GM20431 (cell line): ENCODE data around the gene RAPGEF4.
"Not testable (repeated sequence)": the region's sequence is repeated elsewhere in the genome, so short reads cannot be mapped to it uniquely, and the experiment has no call there.

Experiments
- in situ Hi-C: fragments of 300-500 bp; cut with MseI, MboI; formaldehyde crosslinking; loops from one replicate; pipeline ENCODE4 v1.15.0; 2020; ENCODE audit warnings: low sequenced_read_pairs; ENCODE audit not compliant: unreplicated experiment

The RAPGEF4 gene

GRCh38 chr2:173008786-173009185, 273.1 kb downstream of the RAPGEF4 start:
- in situ Hi-C loops = no loop called here

GRCh38 chr2:173010233-173010632, 274.6 kb downstream of the RAPGEF4 start:
- in situ Hi-C loops = no loop called here

GRCh38 chr2:173016451-173016850, 280.8 kb downstream of the RAPGEF4 start:
- in situ Hi-C loops = no loop called here

GRCh38 chr2:173017646-173018420, 282.2 kb downstream of the RAPGEF4 start:
- in situ Hi-C loops = no loop called here

GRCh38 chr2:173019755-173020154, 284.1 kb downstream of the RAPGEF4 start:
- in situ Hi-C loops = loop anchor here (10.0 kb wide), 1 partner anchor 185 kb away; no protein-coding TSS in a partner anchor

GRCh38 chr2:173021939-173022371, 286.3 kb downstream of the RAPGEF4 start:
- in situ Hi-C loops = loop anchor here (10.0 kb wide), 1 partner anchor 183 kb away; no protein-coding TSS in a partner anchor

GRCh38 chr2:173023718-173024117, 288.1 kb downstream of the RAPGEF4 start:
- in situ Hi-C loops = loop anchor here (10.0 kb wide), 1 partner anchor 181 kb away; no protein-coding TSS in a partner anchor

- in situ Hi-C loops = loop anchor here (10.0 kb wide), 1 partner anchor 178 kb away; no protein-coding TSS in a partner anchor
Measured at GRCh38 chr2:173026479-173026878, 290.8 kb downstream of the RAPGEF4 start.

GRCh38 chr2:173027181-173028128, 291.8 kb downstream of the RAPGEF4 start:
- in situ Hi-C loops = loop anchor here (10.0 kb wide), 1 partner anchor 177 kb away; no protein-coding TSS in a partner anchor

GRCh38 chr2:173028141-173028540, 292.5 kb downstream of the RAPGEF4 start:
- in situ Hi-C loops = loop anchor here (10.0 kb wide), 1 partner anchor 177 kb away; no protein-coding TSS in a partner anchor

GRCh38 chr2:173028671-173029070, 293.0 kb downstream of the RAPGEF4 start:
- in situ Hi-C loops = loop anchor here (10.0 kb wide), 1 partner anchor 176 kb away; no protein-coding TSS in a partner anchor

GRCh38 chr2:173030561-173031490, 295.2 kb downstream of the RAPGEF4 start:
- in situ Hi-C loops = no loop called here

GRCh38 chr2:173032032-173032431, 296.4 kb downstream of the RAPGEF4 start:
- in situ Hi-C loops = no loop called here

- in situ Hi-C loops = no loop called here
Measured at GRCh38 chr2:173033084-173033483, 297.4 kb downstream of the RAPGEF4 start.

GRCh38 chr2:173034143-173034542, 298.5 kb downstream of the RAPGEF4 start:
- in situ Hi-C loops = no loop called here

- in situ Hi-C loops = no loop called here
Measured at GRCh38 chr2:173037245-173038120, 301.8 kb downstream of the RAPGEF4 start.

GRCh38 chr2:173038257-173038656, 302.6 kb downstream of the RAPGEF4 start:
- in situ Hi-C loops = not testable (repeated sequence)

GRCh38 chr2:173040729-173041128, 305.1 kb downstream of the RAPGEF4 start:
- in situ Hi-C loops = no loop called here
